ENCODE results near the gene SLC47A1.
"Not testable (repeated sequence)": the region's sequence is repeated elsewhere in the genome, so short reads cannot be mapped to it uniquely, and the experiment has no call there.

Gene SLC47A1

GRCh38 chr17:19523690-19524089 is 10.0 kb upstream of the SLC47A1 start:
- no peak for DNase-seq

- DNase-seq = not testable (repeated sequence)
These were observed 6.7 kb upstream of the SLC47A1 start for GRCh38 chr17:19526950-19527349.

- DNase-seq = no peak
These were observed 1.7 kb upstream of the SLC47A1 start for GRCh38 chr17:19531780-19532501.

GRCh38 chr17:19533036-19533717 is 477 bp upstream of the SLC47A1 start:
- no peak for DNase-seq

GRCh38 chr17:19534562-19535149 is 1.0 kb downstream of the SLC47A1 start:
- DNase-seq = no peak

GRCh38 chr17:19537111-19537510 is 3.5 kb downstream of the SLC47A1 start:
- no peak for DNase-seq

- no peak for DNase-seq
These were observed 4.7 kb downstream of the SLC47A1 start for GRCh38 chr17:19538095-19539039.

- DNase-seq = no peak
These were observed 5.4 kb downstream of the SLC47A1 start for GRCh38 chr17:19539040-19539399.

- DNase-seq = no peak
These were observed 6.2 kb downstream of the SLC47A1 start for GRCh38 chr17:19539841-19540311.

GRCh38 chr17:19540706-19541370 is 7.2 kb downstream of the SLC47A1 start:
- DNase-seq = no peak

- DNase-seq = no peak
These were observed 7.8 kb downstream of the SLC47A1 start for GRCh38 chr17:19541445-19541844.

- no peak for DNase-seq
These were observed 8.6 kb downstream of the SLC47A1 start for GRCh38 chr17:19542247-19542646.

GRCh38 chr17:19544366-19544765 is 10.7 kb downstream of the SLC47A1 start:
- no peak for DNase-seq

GRCh38 chr17:19546289-19547065 is 12.8 kb downstream of the SLC47A1 start:
- no peak for DNase-seq

- no peak for DNase-seq
These were observed 16.3 kb downstream of the SLC47A1 start for GRCh38 chr17:19549746-19550623.

GRCh38 chr17:19551165-19551564 is 17.5 kb downstream of the SLC47A1 start:
- no peak for DNase-seq

GRCh38 chr17:19551591-19552148 is 18.0 kb downstream of the SLC47A1 start:
- no peak for DNase-seq

GRCh38 chr17:19553036-19553435 is 19.4 kb downstream of the SLC47A1 start:
- DNase-seq = no peak

GRCh38 chr17:19554393-19554792 is 20.7 kb downstream of the SLC47A1 start:
- DNase-seq = no peak

- DNase-seq = no peak
These were observed 22.1 kb downstream of the SLC47A1 start for GRCh38 chr17:19555746-19556145.
